ENCODE data around the gene CCDC106.

CCDC106 gene

DNA sequence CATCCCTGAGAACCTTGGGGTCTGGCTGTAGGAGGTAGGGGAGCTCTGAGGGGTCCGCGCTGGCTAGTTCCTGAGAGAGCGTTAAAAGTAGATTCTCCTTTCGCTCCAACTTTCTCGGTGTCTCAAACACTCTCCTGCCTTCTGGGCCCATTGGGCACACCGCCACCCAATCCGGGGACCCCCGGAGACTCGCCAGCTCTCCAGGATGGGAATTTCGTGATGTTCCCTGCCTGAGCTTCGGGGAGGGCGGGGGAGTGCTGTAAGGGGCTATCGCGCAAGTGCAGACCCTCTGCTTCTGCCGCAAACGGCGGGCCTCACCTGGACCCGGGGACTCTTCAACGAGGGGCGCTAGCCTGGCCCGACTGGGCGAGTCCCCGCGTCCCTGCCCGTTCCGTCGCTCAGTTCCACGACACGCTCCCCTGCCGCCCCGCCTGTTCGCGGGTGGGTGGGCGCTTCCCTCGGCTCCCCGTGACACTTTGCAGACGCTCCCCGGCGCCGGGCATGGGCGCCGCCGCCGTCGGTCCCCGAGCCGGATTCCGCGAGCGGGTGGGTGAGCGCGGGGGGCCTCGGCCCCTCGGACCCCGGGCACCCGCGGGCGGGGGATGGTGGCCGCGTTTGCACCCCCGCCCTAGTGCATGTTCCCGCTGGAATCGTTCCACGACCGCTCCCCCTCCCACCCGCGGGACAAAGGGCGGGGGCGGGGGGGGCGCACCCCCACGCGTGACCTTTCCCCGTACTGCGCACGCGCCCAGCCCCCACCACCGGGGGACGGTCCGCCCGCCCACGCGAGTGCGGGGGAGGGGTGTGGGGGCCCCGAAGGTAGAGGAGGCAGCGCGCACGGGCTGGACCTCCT lies at the start of gene CCDC106:
Gene CCDC106 (plus strand): TSS at position 481 of the 853 bp plus-strand sequence. CDS start 835 bp downstream, outside the sequence.
- no peak for DNase-seq

DNA sequence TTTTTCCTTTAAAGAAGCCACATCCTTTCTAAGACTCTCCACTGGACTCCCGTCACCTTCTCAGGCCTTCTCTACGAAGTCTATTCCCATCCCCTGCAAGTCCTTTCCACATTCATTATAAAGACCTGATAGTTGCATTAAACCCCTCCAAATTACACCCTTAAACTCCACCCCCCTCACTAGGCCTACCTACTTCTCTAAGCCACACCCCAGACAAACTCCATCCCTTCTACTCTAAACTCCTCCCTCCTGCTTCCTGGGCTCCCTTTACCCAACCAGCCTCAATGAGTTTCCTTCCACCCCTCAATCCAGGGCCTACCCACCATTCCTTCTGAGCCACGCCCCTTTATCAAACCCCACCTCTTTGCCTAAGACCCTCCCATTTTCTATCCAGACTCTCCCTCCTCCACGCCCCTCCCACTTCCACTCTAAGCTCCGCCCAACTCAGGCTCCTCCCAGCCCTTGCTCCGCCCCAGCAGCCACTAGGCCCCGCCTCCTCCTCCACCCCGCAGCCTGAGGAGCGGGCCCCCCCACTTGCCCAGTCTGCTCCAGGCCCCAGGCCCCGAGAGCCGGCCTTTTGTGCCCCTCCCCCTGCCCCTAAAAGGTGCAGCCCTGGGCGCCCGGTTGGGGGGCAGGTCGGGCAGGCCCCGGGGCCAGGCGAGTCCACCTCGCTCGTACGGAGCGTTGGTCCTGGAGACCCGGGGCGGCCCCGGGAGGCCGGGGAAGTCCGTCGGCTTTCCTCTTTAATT lies 49.1 kb upstream of the CCDC106 start:
- DNase-seq: peak; percentile 98

DNA sequence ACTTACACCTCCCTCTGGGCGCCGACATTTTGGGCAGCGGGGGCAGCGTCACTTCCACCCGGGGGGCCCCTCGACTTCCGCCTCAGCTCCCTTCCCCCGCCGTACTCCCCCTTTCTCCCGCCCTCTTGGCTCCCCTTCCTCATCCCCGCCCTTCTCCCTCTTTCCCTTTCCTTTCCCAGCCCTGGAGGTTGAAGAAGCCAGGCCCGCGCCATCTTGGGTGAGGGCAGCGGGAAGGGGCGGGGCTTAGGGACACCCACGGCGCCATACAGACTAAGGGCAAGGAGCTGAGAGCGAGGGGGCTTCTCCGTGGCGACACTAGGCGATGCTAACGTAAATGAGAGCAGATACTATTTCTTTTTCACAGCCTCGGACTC lies 48.6 kb upstream of the CCDC106 start, which contains the start of gene FIZ1:
Gene FIZ1 (minus strand): TSS at position 50 of the 374 bp plus-strand sequence. CDS start 1,652 bp downstream, outside the sequence.
- peak; percentile 99 for DNase-seq

DNA sequence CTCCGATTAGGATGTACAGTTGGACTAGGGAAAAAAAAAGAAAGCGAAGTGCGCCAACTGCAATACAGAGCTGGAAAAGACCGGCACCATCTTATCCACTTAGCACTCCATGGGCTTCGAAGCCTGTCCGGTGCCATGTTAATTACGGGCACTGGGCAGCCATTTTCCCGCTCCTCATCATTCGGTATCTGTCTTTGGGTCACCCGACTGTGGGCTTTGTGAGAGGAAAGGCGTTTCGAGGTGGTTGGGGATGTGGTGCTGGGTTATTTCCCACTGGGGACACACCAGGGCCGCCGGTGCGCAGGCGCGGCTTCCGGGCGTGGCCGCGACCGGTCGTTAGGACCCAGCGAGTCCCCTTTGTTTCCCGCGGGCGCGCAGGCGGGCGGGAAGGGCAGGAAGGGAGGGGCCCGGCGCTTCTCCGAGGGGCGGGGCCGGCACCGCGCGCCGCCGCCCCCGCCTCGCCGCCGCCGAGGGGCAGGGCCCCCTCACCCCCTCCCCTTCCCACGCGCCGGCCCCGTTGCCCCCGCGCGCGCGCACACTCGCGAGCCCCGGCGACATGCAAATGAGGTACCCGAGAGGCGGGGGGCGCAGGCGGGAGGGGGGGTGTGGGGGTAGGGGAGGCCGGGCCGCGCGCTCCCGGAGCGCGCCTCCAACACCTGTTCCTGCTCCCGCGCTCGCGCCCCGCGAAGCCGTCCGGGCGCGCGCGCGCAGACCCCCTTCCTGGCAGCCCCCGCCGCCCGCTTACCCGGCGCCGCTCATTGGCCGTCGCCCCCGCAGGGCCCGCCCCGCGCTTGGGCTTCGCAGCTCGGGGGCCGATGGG lies 48.0 kb upstream of the CCDC106 start, which contains the start of gene ZNF524:
Gene ZNF524 (plus strand): TSS at position 447 of the 820 bp plus-strand sequence. CDS start 1,825 bp downstream, outside the sequence.
- DNase-seq: peak; percentile 92

DNA sequence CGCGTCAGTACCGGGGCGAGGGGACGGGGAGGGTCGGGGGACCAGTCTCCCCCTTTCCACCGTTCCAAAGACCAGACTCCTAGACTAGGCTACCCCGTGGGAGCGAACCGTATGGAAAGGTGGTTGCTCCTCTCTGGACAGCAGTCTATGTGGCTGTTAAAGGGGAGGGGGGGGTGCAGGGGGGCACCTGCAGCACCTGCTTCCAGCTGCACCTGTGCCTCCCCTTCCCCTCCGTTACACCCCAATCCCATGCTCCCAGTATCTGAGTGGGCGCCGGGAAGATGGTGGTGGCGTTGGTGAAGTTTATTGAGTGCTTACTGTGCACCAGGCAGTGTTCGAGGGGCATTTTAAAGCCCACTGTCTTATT lies 47.4 kb upstream of the CCDC106 start:
- DNase-seq: no peak

DNA sequence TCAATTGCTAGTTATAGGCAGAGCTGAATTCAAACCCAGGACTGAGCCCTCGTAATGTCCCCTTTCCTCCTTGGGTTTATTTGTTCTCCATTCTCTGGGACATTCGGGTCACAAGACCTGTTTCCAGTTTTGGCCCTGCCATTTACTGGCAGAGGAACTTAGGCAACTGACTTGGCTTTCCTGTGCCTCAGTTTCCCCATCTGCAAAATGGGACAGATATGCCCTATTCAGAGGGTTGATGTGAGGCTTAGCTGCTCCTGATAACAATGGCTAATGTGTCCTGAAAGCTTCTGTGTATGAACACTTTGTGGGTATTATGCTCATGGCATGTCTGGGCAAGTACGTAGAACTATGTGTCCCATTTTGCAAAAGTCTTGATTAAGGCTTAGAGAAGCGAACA lies 46.9 kb upstream of the CCDC106 start:
- DNase-seq: no peak

DNA sequence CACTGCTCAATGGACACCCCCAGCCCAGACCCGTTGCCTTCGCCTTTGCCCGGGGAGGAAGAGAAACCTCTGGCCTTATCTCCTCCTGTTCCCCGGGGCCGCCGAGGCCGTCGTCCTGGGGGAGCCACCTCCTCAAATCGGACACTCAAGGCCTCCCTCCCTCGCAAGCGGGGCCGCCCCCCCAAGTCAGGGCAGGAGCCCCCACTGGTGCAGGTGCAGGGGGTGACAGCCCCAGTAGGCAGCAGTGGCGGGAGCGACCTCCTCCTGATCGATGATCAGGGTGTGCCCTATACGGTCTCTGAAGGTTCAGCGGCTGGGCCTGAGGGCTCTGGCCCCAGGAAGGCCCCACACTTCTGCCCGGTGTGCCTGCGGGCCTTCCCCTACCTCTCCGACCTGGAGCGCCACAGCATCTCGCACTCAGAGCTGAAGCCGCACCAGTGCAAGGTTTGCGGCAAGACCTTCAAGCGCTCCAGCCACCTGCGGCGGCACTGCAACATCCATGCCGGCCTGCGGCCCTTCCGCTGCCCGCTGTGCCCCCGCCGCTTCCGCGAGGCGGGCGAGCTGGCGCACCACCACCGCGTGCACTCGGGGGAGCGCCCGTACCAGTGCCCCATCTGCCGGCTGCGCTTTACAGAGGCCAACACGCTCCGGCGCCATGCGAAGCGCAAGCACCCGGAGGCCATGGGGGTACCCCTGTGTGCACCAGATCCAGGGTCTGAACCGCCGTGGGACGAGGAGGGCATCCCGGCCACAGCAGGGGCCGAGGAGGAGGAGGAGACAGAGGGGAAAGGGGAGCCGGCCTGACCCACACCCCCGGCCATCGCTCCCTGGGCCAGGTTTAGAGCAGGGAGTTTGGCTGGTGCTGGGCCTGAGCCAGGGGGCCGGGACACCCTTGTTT lies 45.7 kb upstream of the CCDC106 start:
- DNase-seq: no peak

DNA sequence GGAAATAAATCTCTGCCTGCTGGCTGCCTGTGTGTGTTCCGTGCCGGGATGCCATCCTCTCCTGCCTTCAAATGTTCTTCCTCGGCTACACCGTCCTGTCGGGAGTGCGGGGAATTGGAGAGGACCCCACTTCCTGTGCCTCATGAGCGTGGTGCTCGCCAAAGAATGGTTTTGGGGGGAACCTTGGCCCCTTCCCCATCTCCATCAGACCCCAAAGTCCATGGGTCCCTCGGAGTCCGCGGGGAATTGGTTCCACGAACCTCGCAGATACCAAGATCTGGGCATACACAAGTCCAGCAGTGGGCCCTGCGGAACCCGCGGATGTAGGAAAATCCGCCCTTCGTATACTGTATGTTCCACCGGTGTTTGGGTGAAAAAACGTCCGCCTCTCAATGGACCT lies 44.9 kb upstream of the CCDC106 start:
- no peak for DNase-seq

DNA sequence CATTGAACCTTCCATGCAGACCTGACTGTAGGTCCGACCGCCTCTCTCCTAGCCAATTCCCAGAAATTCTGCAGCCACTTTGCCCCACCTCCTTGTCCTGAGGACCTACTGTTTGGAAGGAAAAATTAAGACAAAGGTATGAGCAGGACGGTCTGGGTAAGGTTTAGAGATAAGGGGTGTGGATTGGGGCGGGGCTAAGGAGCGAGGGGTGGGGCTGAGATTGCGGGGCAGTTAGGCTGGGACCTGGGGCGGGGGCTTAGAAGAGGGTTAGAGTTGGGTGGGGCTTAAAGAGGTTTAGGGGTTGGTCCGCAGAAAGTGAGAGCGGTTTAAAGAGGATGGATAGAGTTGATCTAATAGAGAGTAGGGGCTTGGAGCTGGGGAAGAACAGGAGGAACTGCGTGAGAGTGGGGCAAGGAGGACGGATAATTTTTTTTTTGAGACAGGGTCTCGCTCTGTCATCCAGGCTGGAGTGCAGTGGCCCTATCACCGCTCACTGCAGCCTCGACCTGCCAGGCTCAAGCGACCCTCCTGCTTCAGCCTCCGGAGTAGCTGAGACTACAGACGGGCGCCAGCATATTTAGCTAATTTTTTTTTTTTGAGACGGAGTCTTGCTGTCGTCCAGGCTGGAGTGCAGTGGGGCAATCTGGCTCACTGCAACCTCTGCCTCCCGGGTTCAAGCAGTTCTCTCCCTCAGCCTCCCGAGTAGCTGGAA lies 44.3 kb upstream of the CCDC106 start:
- no peak for DNase-seq

DNA sequence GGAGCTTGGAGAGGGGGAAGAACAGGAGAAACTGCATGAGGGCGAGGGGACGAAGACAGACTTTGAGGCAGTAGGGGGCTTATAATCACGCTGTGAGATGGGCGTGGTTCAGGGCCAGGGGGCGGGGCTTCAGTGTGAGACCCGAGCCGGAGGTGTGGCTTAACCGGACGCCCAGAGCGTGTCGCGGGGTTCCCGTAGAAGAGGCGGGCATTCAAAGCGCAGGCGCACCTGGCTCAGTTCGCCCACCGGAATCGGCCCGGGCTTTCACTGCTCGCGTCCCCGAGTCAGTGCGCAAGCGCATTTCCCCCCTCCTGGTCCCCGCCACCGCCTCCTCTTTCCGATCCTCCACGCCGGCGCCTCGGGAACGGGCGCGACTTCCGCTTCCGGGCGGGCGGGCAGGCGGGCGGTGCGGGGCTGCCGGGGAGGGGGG lies 42.8 kb upstream of the CCDC106 start:
- DNase-seq: peak; percentile 99

DNA sequence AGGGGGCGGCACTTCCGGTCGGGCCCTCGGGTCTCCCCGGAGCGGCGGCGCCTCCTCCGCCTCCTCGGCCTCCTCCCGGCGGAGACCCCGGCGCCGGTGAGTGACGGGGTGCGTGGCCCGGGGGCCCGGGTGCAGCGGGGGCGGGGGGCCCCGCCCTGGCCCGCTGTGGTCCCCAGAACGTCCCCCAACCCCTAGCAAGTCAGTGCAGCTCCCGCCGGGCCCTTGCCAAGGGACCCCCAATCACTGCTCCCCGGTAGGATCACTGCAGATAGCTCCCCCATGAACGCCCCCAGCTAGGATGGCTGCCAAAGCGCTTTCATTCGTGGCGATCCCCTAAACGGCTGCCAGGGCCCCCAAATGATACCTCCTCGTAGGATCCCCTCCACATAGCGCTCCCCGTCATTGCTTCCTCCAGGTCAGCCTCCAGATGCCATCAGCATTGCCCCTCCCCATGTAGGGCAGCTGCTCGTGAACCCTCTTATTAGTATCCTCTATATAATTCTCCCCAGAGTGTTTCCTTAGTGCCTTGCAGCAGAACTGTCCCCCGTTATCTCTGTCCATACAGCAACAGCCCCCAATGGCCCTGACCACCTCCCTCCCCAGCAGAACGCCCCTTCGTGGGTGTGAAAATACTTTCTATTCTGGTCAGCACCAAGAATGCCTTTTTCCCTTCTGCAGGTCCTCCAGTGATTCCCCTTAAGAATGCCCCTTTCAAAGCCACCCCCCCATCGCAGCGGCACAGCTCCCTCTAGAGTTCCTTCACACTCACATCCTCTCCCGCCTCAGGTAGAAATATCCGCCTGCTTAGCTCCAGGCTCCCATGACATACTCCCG lies 42.2 kb upstream of the CCDC106 start, which contains the start of gene ZNF865:
Gene ZNF865 (plus strand): TSS at position 11 of the 834 bp plus-strand sequence. CDS start 7,972 bp downstream, outside the sequence.
- peak; percentile 80 for DNase-seq

DNA sequence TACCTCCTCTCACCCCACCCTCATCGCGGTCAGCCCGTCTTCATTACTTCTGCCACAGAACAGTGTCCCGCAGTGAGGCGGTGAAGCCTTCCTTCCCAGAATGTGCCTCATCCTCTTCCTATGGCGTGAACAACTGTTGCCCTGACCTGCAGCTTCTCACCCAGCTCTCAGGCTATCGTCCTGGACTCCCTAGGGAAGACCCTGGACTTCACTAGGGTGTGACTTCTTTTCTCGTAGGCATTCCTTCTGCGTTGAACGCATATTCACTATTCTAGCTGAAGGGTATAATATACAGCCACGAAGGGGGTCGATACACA lies 41.6 kb upstream of the CCDC106 start:
- DNase-seq: no peak

DNA sequence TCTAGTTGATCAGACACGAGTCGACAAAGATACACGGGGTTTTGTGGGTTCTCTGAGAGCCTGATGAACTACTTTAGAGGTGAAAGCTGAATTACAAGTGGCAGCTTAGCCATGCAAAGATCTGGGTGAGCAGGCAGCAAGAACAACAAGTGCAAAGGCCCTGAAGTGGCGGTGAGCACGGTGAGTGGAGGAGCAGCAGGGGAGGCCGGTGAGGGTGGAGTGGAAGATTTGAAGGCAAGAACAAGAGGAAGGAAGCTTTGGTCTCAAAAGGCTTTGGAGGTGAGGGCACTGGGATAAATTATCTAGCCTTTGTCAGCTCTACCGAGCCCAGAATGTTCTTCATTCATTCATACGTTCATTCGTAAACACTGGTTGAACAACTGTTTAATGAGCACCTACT lies 41.2 kb upstream of the CCDC106 start:
- DNase-seq: no peak

DNA sequence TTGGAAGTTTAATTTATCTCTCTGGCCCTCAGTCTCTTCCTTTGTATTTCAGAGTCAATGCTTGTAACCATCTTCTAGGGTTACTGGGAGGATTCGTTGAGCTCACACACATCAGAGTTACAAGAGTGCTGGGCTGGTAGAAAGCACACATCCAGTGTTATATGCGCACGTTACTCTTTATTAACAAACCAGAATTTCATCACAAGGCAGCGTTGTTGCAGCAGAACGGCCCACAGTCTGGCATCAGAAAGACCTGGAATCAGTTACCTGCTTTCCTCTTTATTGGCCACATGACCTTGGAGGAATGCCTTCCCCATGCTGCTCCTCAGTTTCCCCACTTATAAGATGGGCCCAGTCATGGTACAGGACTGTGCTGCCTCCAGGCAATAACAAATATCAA lies 38.7 kb upstream of the CCDC106 start:
- no peak for DNase-seq

DNA sequence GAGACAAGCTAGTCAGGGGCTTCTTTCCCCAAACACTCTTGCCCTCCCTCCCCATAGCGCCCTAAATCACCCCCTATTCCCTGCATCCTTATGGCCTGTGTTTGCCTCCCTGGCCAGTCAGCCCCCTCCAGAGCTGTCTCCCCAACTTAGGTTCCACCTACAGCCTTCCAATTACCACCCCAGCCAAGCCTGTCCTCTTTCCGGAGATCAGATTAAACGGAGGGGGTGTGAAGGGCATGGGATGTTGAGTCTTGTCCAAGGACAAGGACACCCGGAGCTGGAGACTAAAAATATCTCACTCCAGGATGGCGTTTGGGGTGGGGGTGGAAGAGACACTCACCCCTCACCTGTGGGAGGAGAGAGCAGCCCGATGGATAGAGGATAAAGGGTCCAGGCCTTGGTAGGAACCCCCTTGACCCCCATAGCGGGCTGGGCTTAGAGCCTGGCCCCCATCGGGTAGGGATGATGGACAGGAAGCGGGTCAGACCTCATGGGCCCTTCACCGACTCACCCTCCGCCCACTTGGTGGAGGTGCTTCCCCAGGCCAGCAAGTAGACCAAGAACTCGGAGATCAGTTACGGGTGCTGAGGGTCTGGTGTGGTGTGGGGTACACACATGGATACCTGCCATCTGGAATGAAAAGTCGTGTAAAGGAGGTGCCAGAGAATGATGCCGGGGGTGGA lies 36.6 kb upstream of the CCDC106 start:
- no peak for DNase-seq

DNA sequence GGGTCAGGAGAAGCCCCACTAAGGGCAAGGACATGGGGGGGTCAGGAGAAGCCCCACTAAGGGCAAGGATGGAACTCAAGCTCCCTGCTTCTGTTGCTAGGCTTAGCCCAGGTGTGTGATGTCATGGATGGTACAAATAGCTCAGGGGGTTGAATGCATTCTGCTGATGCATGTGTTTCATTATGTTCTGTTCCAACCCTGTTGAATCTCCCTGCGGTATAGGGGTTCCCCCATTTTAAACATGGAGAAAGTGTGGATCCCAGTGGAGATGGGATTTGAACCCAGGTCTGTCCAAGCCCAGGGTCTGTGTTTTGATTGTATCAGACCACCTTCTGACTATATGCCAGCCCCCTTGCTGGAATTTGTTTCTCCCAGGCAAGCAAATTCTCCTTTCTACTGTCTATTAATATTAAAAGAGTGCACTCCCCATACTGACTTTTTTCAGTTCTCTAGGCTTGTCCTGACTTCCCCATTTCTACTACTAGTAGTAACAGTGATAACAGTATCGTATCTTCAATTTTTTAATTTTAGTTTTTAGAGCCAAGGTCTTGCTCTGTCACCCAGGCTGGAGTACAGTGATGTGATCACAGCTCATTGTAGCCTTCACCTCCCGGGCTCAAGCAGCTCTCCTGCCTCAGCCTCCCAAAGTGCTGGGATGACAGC lies 35.9 kb upstream of the CCDC106 start:
- DNase-seq: no peak

DNA sequence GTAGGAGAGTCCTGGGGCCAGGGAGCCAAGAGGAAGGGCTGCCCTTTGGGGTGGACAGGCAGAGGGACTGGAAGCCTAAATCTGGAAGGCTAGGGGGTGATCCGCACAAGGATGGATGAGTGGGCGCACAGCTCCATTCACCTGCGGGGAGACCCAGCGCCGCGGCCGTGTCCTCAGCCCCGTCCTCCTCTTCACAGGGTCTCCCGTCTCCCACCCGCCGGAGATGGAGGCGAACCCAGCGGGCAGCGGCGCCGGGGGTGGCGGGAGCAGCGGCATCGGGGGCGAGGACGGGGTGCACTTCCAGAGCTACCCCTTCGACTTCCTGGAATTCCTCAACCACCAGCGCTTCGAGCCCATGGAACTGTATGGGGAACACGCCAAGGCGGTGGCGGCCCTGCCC lies 34.6 kb upstream of the CCDC106 start:
- DNase-seq: no peak

DNA sequence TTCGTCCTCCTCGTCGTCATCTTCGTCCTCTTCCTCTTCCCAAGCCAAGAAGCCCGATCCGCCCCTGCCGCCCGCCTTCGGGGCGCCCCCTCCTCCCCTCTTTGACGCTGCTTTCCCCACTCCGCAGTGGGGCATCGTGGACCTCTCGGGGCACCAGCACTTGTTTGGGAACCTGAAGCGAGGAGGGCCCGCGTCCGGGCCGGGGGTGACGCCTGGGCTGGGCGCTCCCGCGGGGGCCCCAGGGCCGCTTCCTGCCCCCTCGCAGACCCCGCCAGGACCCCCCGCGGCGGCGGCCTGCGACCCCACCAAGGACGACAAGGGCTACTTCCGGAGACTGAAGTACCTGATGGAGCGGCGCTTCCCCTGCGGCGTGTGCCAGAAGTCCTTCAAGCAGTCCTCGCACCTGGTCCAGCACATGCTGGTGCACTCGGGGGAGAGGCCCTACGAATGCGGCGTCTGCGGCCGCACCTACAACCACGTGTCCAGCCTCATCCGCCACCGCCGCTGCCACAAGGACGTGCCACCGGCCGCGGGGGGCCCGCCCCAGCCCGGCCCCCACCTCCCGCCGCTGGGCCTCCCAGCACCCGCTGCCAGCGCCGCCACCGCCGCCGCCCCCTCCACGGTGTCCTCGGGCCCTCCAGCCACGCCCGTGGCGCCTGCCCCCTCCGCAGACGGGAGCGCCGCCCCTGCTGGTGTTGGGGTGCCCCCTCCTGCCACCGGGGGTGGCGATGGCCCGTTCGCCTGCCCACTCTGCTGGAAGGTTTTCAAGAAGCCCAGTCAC lies 33.9 kb upstream of the CCDC106 start:
- DNase-seq: no peak

All from activated CD4-positive, alpha-beta T cell treated with anti-CD3 and anti-CD28 coated beads, Interleukin-2, Interleukin-6, amounts not matched to agents 100 ng/mL and 50 ng/mL, durations not matched to agents 16 hours and 8 hours (primary cell).